ENCODE results near the gene SH2D3A.

Gene SH2D3A

GRCh38 chr19:6769006-6769619 lies 1.9 kb upstream of the SH2D3A start:
- TF ChIP-seq CTCF (conservative IDR thresholded peaks at IDR 0.05; ENCODE audit: low read depth, low read length): peak; percentile 35; the same call in 1 of the 2 replicates
- Histone ChIP-seq H3K4me2 (no peak overlapping the region), H3K4me1 (ENCODE audit: low read depth, poor library complexity, severe bottlenecking) (peaks cover 25% of the 10 kb centered on the region), H3K27me3 (ENCODE audit: insufficient read depth, low read depth) (no peaks in the 10 kb centered on the region), H3K36me3 (ENCODE audit: insufficient read depth) (no peaks in the 10 kb centered on the region), H4K20me1 (ENCODE audit: insufficient read depth) (no peaks in the 10 kb centered on the region), H3K79me2 (ENCODE audit: insufficient read depth, low read depth) (peaks cover 32% of the 10 kb centered on the region; the same call in 1 of the 2 replicates), H3K4me3 (IDR thresholded peaks at IDR 0.05; ENCODE audit: insufficient read depth, low read depth, low read length) (no peak overlapping the region), H3K27ac (no peak overlapping the region), H3K9ac (no peak overlapping the region), H2AFZ (ENCODE audit: low read depth) (no peak overlapping the region)

DNA sequence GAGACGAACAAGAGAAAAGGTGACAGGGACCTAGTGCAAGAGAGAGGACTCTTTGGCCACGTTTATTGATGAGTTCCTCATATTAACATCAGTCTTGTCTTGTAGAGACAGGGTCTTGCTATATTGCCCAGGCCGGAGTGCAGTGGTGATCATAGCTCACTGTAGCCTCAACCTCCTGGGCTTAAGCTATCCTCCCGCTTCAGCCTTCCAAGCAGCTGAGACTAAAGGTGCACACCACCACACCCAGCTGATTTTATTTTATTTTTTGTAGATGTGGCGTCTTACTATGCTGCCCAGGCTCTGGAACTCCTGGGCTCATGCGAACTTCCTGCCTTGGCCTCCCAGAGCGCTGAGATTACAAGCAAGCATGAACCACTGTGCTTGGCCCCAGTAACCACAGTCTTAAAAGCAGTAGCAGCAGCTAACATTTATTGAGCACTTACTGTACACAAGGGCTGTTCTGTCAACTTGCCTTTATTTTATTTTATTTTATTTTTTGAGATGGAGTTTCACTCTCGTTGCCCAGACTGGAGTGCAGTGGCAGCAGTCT lies 1.1 kb upstream of the SH2D3A start:
- Histone ChIP-seq H3K27ac (no peak overlapping the region), H2AFZ (ENCODE audit: low read depth) (peak overlapping the region; percentile 93; the same call in 1 of the 2 replicates), H3K27me3 (ENCODE audit: insufficient read depth, low read depth) (no peaks in the 10 kb centered on the region), H3K4me1 (ENCODE audit: low read depth, poor library complexity, severe bottlenecking) (peaks cover 20% of the 10 kb centered on the region), H3K4me2 (peak overlapping the region; percentile 47; the same call in 1 of the 2 replicates), H3K4me3 (IDR thresholded peaks at IDR 0.05; ENCODE audit: insufficient read depth, low read depth, low read length) (no peak overlapping the region), H3K79me2 (ENCODE audit: insufficient read depth, low read depth) (peaks cover 26% of the 10 kb centered on the region; the same call in 1 of the 2 replicates), H4K20me1 (ENCODE audit: insufficient read depth) (no peaks in the 10 kb centered on the region), H3K9ac (no peak overlapping the region), H3K36me3 (ENCODE audit: insufficient read depth) (no peaks in the 10 kb centered on the region)
- TF ChIP-seq CTCF (conservative IDR thresholded peaks at IDR 0.05; ENCODE audit: low read depth, low read length): no peak

- peaks cover 20% of the 10 kb centered on the region; the same call in 1 of the 2 replicates for H3K79me2 ChIP-seq (ENCODE audit: insufficient read depth, low read depth)
- no peaks in the 10 kb centered on the region for H3K36me3 ChIP-seq (ENCODE audit: insufficient read depth)
- H3K4me2 ChIP-seq: peak overlapping the region; percentile 61
- H2AFZ ChIP-seq (ENCODE audit: low read depth): peak overlapping the region; percentile 93
- no peaks in the 10 kb centered on the region for H4K20me1 ChIP-seq (ENCODE audit: insufficient read depth)
- peak overlapping the region; percentile 65 for H3K9ac ChIP-seq
- no peak for TF ChIP-seq CTCF (conservative IDR thresholded peaks at IDR 0.05; ENCODE audit: low read depth, low read length)
- H3K4me1 ChIP-seq (ENCODE audit: low read depth, poor library complexity, severe bottlenecking): peaks cover 20% of the 10 kb centered on the region
- H3K4me3 ChIP-seq (IDR thresholded peaks at IDR 0.05; ENCODE audit: insufficient read depth, low read depth, low read length): no peak overlapping the region
- H3K27ac ChIP-seq: no peak overlapping the region
- no peaks in the 10 kb centered on the region for H3K27me3 ChIP-seq (ENCODE audit: insufficient read depth, low read depth)
Observed at GRCh38 chr19:6767081-6767356, 216 bp downstream of the SH2D3A start.

DNA sequence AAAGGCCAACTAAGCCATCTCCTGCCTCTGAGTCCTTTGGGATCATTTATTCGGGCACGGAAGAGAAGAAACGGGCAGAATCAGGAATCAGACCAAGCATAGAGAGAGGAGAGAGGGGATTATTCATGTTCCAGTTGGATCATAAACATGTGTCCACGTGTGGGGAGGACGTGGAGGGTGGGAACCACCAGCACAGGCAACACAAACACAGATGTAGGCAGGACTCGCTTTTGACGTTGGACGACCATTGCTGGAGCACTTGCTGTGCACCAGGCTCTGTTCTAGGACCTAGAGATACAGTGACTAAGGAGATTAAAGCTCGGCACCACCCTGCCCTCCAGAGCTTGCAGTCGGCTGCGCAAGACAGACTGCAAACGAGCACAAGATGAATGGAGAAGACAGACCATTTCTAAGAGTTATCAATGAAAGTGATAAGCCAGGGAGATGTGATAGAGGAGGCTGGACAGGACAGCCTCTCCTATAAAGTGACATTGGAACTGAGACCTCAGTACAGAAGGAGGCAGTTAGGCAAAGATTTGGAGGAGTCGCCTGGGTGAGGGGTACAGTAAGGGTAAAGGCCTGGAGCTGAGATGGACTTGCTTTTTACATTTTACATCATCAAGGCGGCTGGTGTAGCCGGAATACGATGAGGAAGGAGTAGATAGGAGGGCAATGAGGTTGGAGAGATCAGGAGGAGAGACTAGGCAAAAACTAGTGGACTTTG lies 716 bp downstream of the SH2D3A start:
- Histone ChIP-seq H3K4me2 (peak overlapping the region; percentile 61), H3K4me1 (ENCODE audit: low read depth, poor library complexity, severe bottlenecking) (peaks cover 20% of the 10 kb centered on the region), H3K27me3 (ENCODE audit: insufficient read depth, low read depth) (no peaks in the 10 kb centered on the region), H3K27ac (no peak overlapping the region), H3K9ac (peak overlapping the region; percentile 65; the same call in 1 of the 2 replicates), H2AFZ (ENCODE audit: low read depth) (peak overlapping the region; percentile 93), H3K36me3 (ENCODE audit: insufficient read depth) (no peaks in the 10 kb centered on the region), H4K20me1 (ENCODE audit: insufficient read depth) (no peaks in the 10 kb centered on the region), H3K79me2 (ENCODE audit: insufficient read depth, low read depth) (peaks cover 15% of the 10 kb centered on the region; the same call in 1 of the 2 replicates), H3K4me3 (IDR thresholded peaks at IDR 0.05; ENCODE audit: insufficient read depth, low read depth, low read length) (no peak overlapping the region)
- TF ChIP-seq CTCF (conservative IDR thresholded peaks at IDR 0.05; ENCODE audit: low read depth, low read length): no peak
